GM13976 (cell line): ENCODE results near the gene INPPL1.
A peak's percentile ranks its signal among the peaks of the same experiment; 100 is the strongest.
"Not testable (repeated sequence)": the region's sequence is repeated elsewhere in the genome, so short reads cannot be mapped to it uniquely, and the experiment has no call there.

Source experiments
- DNase-seq: peaks from one replicate; pipeline ENCODE4 v3.0.0; 2012; ENCODE audit warnings: low spot score
- CTCF ChIP-seq: IDR thresholded peaks from 2 replicates; pipeline ENCODE4 v1.5.1; 2012; ENCODE audit warnings: borderline replicate concordance, mild to moderate bottlenecking; ENCODE audit not compliant: insufficient read depth; ENCODE audit errors: extremely low read depth, missing control alignments, control extremely low read depth
- in situ Hi-C: fragments of 300-500 bp; cut with MboI; formaldehyde crosslinking; loops from one replicate; pipeline ENCODE4 v1.12.0; 2022; ENCODE audit warnings: low sequenced_read_pairs, mixed read lengths, inconsistent platforms; ENCODE audit not compliant: unreplicated experiment

Gene INPPL1

GRCh38 chr11:72224564-72225410 lies at the start of gene INPPL1:
INPPL1 (plus strand) TSS chr11:72224767; CDS start chr11:72224985, 218 bp downstream.
- no peak for TF ChIP-seq CTCF
- in situ Hi-C loops: no loop called here
- DNase-seq: peak; percentile 48

- DNase-seq: no peak
- TF ChIP-seq CTCF: no peak
- in situ Hi-C loops: no loop called here
These were observed 46.9 kb upstream of the INPPL1 start for GRCh38 chr11:72177656-72178055.

GRCh38 chr11:72179049-72179803 lies 45.3 kb upstream of the INPPL1 start:
- no peak for DNase-seq

GRCh38 chr11:72179804-72180396 lies 44.7 kb upstream of the INPPL1 start:
- TF ChIP-seq CTCF: no peak
- in situ Hi-C loops: no loop called here
- DNase-seq: no peak

More at GRCh38 chr11:72179049-72179803, 45.3 kb upstream of the INPPL1 start:
- in situ Hi-C loops: no loop called here
- no peak for TF ChIP-seq CTCF

- DNase-seq, in situ Hi-C loops: not testable (repeated sequence)
These were observed 43.5 kb upstream of the INPPL1 start for GRCh38 chr11:72180892-72181552.

- DNase-seq, in situ Hi-C loops: not testable (repeated sequence)
These were observed 43.0 kb upstream of the INPPL1 start for GRCh38 chr11:72181553-72181958.

- DNase-seq: no peak
- in situ Hi-C loops: no loop called here
- TF ChIP-seq CTCF: no peak
These were observed 36.3 kb upstream of the INPPL1 start for GRCh38 chr11:72188267-72188666.
